ENCODE results near the gene SNTB2.

SNTB2 gene

GRCh38 chr16:69321080-69321479 is 134.1 kb downstream of the SNTB2 start:
- DNase-seq: no peak

GRCh38 chr16:69322343-69322742 is 135.4 kb downstream of the SNTB2 start:
- no peak for DNase-seq

GRCh38 chr16:69323415-69323814 is 136.5 kb downstream of the SNTB2 start:
- DNase-seq: no peak

- DNase-seq: no peak
Observed at GRCh38 chr16:69324013-69324531, 137.1 kb downstream of the SNTB2 start.

GRCh38 chr16:69324585-69325253 is 137.8 kb downstream of the SNTB2 start:
- DNase-seq: no peak

- no peak for DNase-seq
Observed at GRCh38 chr16:69325784-69326171, 138.8 kb downstream of the SNTB2 start.

- no peak for DNase-seq
Observed at GRCh38 chr16:69326172-69326873, 139.4 kb downstream of the SNTB2 start.

- DNase-seq: no peak
Observed at GRCh38 chr16:69327585-69328310, 140.8 kb downstream of the SNTB2 start.

GRCh38 chr16:69328854-69329316 is 141.9 kb downstream of the SNTB2 start:
- no peak for DNase-seq

GRCh38 chr16:69329369-69330285 is 142.7 kb downstream of the SNTB2 start:
- DNase-seq: no peak

GRCh38 chr16:69330286-69331109 is 143.5 kb downstream of the SNTB2 start, which contains the start of gene PDF:
Gene PDF, minus strand, starts transcription at chr16:69330588. Its CDS starts 18 bp downstream, at chr16:69330570.
- peak; percentile 83 for DNase-seq

GRCh38 chr16:69334696-69335095 is 147.7 kb downstream of the SNTB2 start:
- no peak for DNase-seq

- DNase-seq: no peak
Observed at GRCh38 chr16:69338557-69339288, 151.8 kb downstream of the SNTB2 start.

GRCh38 chr16:69339289-69340094 is 152.5 kb downstream of the SNTB2 start, which contains the start of the genes COG8 and NIP7:
Gene COG8, minus strand, starts transcription at chr16:69339564. Its CDS starts 12 bp downstream, at chr16:69339552.
Gene NIP7, plus strand, starts transcription at chr16:69339772. Its CDS starts 58 bp downstream, at chr16:69339830.
- peak; percentile 95 for DNase-seq

GRCh38 chr16:69340095-69340644 is 153.2 kb downstream of the SNTB2 start:
- no peak for DNase-seq

- no peak for DNase-seq
Observed at GRCh38 chr16:69344171-69344570, 157.2 kb downstream of the SNTB2 start.

GRCh38 chr16:69345923-69346322 is 159.0 kb downstream of the SNTB2 start:
- no peak for DNase-seq

GRCh38 chr16:69346683-69347082 is 159.7 kb downstream of the SNTB2 start:
- no peak for DNase-seq

- no peak for DNase-seq
Observed at GRCh38 chr16:69348222-69348621, 161.3 kb downstream of the SNTB2 start.

All from CD4-positive, alpha-beta T cell treated with Interleukin-10 for 1 hour (primary cell).